MM.1S (cell line): ENCODE data around the gene NPPC.

Experiments used
- CTCF ChIP-seq: fragments of 300-600 bp; sonication (generic); IDR thresholded peaks from 2 replicates; pipeline ENCODE4 v1.5.1; 2016; ENCODE audit warnings: antibody characterized with exemption, low read length, mixed read lengths
- EZH2 ChIP-seq: fragments of 300-600 bp; sonication (generic); optimal IDR thresholded peaks from 2 replicates; pipeline ENCODE3; 2017; ENCODE audit warnings: low read depth, mild to moderate bottlenecking, antibody characterized with exemption, low read length, mixed read lengths
- EZH2phosphoT487 ChIP-seq: fragments of 300-600 bp; sonication (generic); IDR thresholded peaks from 2 replicates; pipeline ENCODE4 v1.6.1; 2018; ENCODE audit warnings: antibody characterized with exemption, low read length

- TF ChIP-seq CTCF (no peak), EZH2phosphoT487 (no peak), EZH2 (no peak)
Measured at GRCh38 chr2:231902598-231902997, 23.6 kb downstream of the NPPC start.
